Measurements from ENCODE around the gene OS9.
"Not testable (repeated sequence)": the region's sequence is repeated elsewhere in the genome, so short reads cannot be mapped to it uniquely, and the experiment has no call there.

OS9 gene

GRCh38 chr12:57666897-57667296 lies 27.0 kb upstream of the OS9 start:
- no peak overlapping the region for H3K9ac ChIP-seq (ENCODE audit: low read depth, low read length)
- no peak overlapping the region for H3K4me3 ChIP-seq (ENCODE audit: low read length)
- no peak overlapping the region for H3K4me2 ChIP-seq (ENCODE audit: low read length)
- no peaks in the 10 kb centered on the region for H3K4me1 ChIP-seq (ENCODE audit: control insufficient read depth, insufficient read depth, low read length)
- no peaks in the 10 kb centered on the region for H3K36me3 ChIP-seq (ENCODE audit: insufficient read depth, low read length)
- H3K27me3 ChIP-seq (ENCODE audit: control insufficient read depth, insufficient read depth, low read length), result peaks cover 7% of the 10 kb centered on the region
- H3K9me3 ChIP-seq (replicated peaks; ENCODE audit: low read length), result no peaks in the 10 kb centered on the region

- not testable (repeated sequence) for H3K4me1 ChIP-seq (ENCODE audit: control insufficient read depth, insufficient read depth, low read length); H3K4me2 ChIP-seq (ENCODE audit: low read length); H3K9ac ChIP-seq (ENCODE audit: low read depth, low read length); H3K9me3 ChIP-seq (replicated peaks; ENCODE audit: low read length); H3K4me3 ChIP-seq (ENCODE audit: low read length); H3K36me3 ChIP-seq (ENCODE audit: insufficient read depth, low read length)
- H3K27me3 ChIP-seq (ENCODE audit: control insufficient read depth, insufficient read depth, low read length), result peaks cover 16% of the 10 kb centered on the region
Measured at GRCh38 chr12:57669691-57670090, 24.2 kb upstream of the OS9 start.

- H3K27me3 ChIP-seq (ENCODE audit: control insufficient read depth, insufficient read depth, low read length), result peaks cover 20% of the 10 kb centered on the region
- H3K4me1 ChIP-seq (ENCODE audit: control insufficient read depth, insufficient read depth, low read length); H3K4me3 ChIP-seq (ENCODE audit: low read length); H3K4me2 ChIP-seq (ENCODE audit: low read length); H3K9ac ChIP-seq (ENCODE audit: low read depth, low read length); H3K9me3 ChIP-seq (replicated peaks; ENCODE audit: low read length); H3K36me3 ChIP-seq (ENCODE audit: insufficient read depth, low read length): not testable (repeated sequence)
Measured at GRCh38 chr12:57671811-57672210, 22.1 kb upstream of the OS9 start.

GRCh38 chr12:57672801-57673200 lies 21.1 kb upstream of the OS9 start:
- Histone ChIP-seq H3K36me3 (ENCODE audit: insufficient read depth, low read length) (no peaks in the 10 kb centered on the region), H3K27me3 (ENCODE audit: control insufficient read depth, insufficient read depth, low read length) (peaks cover 20% of the 10 kb centered on the region), H3K4me3 (ENCODE audit: low read length) (no peak overlapping the region), H3K9me3 (replicated peaks; ENCODE audit: low read length) (no peaks in the 10 kb centered on the region), H3K9ac (ENCODE audit: low read depth, low read length) (no peak overlapping the region), H3K4me1 (ENCODE audit: control insufficient read depth, insufficient read depth, low read length) (no peaks in the 10 kb centered on the region), H3K4me2 (ENCODE audit: low read length) (no peak overlapping the region)

GRCh38 chr12:57674691-57675090 lies 19.2 kb upstream of the OS9 start:
- no peak overlapping the region for H3K9ac ChIP-seq (ENCODE audit: low read depth, low read length)
- H3K4me1 ChIP-seq (ENCODE audit: control insufficient read depth, insufficient read depth, low read length), result no peaks in the 10 kb centered on the region
- H3K27me3 ChIP-seq (ENCODE audit: control insufficient read depth, insufficient read depth, low read length), result peaks cover 23% of the 10 kb centered on the region
- H3K4me3 ChIP-seq (ENCODE audit: low read length), result no peak overlapping the region
- H3K9me3 ChIP-seq (replicated peaks; ENCODE audit: low read length), result no peaks in the 10 kb centered on the region
- H3K4me2 ChIP-seq (ENCODE audit: low read length), result no peak overlapping the region
- H3K36me3 ChIP-seq (ENCODE audit: insufficient read depth, low read length), result no peaks in the 10 kb centered on the region

- not testable (repeated sequence) for H3K36me3 ChIP-seq (ENCODE audit: insufficient read depth, low read length); H3K9ac ChIP-seq (ENCODE audit: low read depth, low read length); H3K9me3 ChIP-seq (replicated peaks; ENCODE audit: low read length); H3K4me3 ChIP-seq (ENCODE audit: low read length); H3K4me2 ChIP-seq (ENCODE audit: low read length); H3K4me1 ChIP-seq (ENCODE audit: control insufficient read depth, insufficient read depth, low read length)
- peaks cover 22% of the 10 kb centered on the region for H3K27me3 ChIP-seq (ENCODE audit: control insufficient read depth, insufficient read depth, low read length)
Measured at GRCh38 chr12:57677947-57678346, 16.0 kb upstream of the OS9 start.

- Histone ChIP-seq H3K9me3 (replicated peaks; ENCODE audit: low read length) (no peaks in the 10 kb centered on the region), H3K27me3 (ENCODE audit: control insufficient read depth, insufficient read depth, low read length) (peaks cover 20% of the 10 kb centered on the region), H3K4me2 (ENCODE audit: low read length) (no peak overlapping the region), H3K36me3 (ENCODE audit: insufficient read depth, low read length) (no peaks in the 10 kb centered on the region), H3K4me1 (ENCODE audit: control insufficient read depth, insufficient read depth, low read length) (no peaks in the 10 kb centered on the region), H3K9ac (ENCODE audit: low read depth, low read length) (no peak overlapping the region), H3K4me3 (ENCODE audit: low read length) (no peak overlapping the region)
Measured at GRCh38 chr12:57679697-57680096, 14.2 kb upstream of the OS9 start.

- Histone ChIP-seq H3K4me2 (ENCODE audit: low read length) (no peak overlapping the region), H3K4me1 (ENCODE audit: control insufficient read depth, insufficient read depth, low read length) (no peaks in the 10 kb centered on the region), H3K36me3 (ENCODE audit: insufficient read depth, low read length) (no peaks in the 10 kb centered on the region), H3K9me3 (replicated peaks; ENCODE audit: low read length) (no peaks in the 10 kb centered on the region), H3K27me3 (ENCODE audit: control insufficient read depth, insufficient read depth, low read length) (peaks cover 29% of the 10 kb centered on the region), H3K9ac (ENCODE audit: low read depth, low read length) (no peak overlapping the region), H3K4me3 (ENCODE audit: low read length) (no peak overlapping the region)
Measured at GRCh38 chr12:57687862-57688261, 6.1 kb upstream of the OS9 start.

- Histone ChIP-seq H3K9me3 (replicated peaks; ENCODE audit: low read length) (no peaks in the 10 kb centered on the region), H3K4me3 (ENCODE audit: low read length) (no peak overlapping the region), H3K4me2 (ENCODE audit: low read length) (no peak overlapping the region), H3K4me1 (ENCODE audit: control insufficient read depth, insufficient read depth, low read length) (no peaks in the 10 kb centered on the region), H3K27me3 (ENCODE audit: control insufficient read depth, insufficient read depth, low read length) (peaks cover 27% of the 10 kb centered on the region), H3K36me3 (ENCODE audit: insufficient read depth, low read length) (no peaks in the 10 kb centered on the region), H3K9ac (ENCODE audit: low read depth, low read length) (no peak overlapping the region)
Measured at GRCh38 chr12:57688931-57689330, 5.0 kb upstream of the OS9 start.

- Histone ChIP-seq H3K4me3 (ENCODE audit: low read length) (no peak overlapping the region), H3K4me2 (ENCODE audit: low read length) (no peak overlapping the region), H3K9me3 (replicated peaks; ENCODE audit: low read length) (no peaks in the 10 kb centered on the region), H3K27me3 (ENCODE audit: control insufficient read depth, insufficient read depth, low read length) (peaks cover 12% of the 10 kb centered on the region), H3K4me1 (ENCODE audit: control insufficient read depth, insufficient read depth, low read length) (peaks cover 7% of the 10 kb centered on the region), H3K9ac (ENCODE audit: low read depth, low read length) (no peak overlapping the region), H3K36me3 (ENCODE audit: insufficient read depth, low read length) (peaks cover 15% of the 10 kb centered on the region)
Measured at GRCh38 chr12:57692500-57692899, 1.4 kb upstream of the OS9 start.

GRCh38 chr12:57693317-57693658 lies 644 bp upstream of the OS9 start:
- Histone ChIP-seq H3K9me3 (replicated peaks; ENCODE audit: low read length) (no peaks in the 10 kb centered on the region), H3K9ac (ENCODE audit: low read depth, low read length) (no peak overlapping the region), H3K4me2 (ENCODE audit: low read length) (peak overlapping the region; percentile 65), H3K4me1 (ENCODE audit: control insufficient read depth, insufficient read depth, low read length) (peaks cover 7% of the 10 kb centered on the region), H3K36me3 (ENCODE audit: insufficient read depth, low read length) (peaks cover 18% of the 10 kb centered on the region), H3K27me3 (ENCODE audit: control insufficient read depth, insufficient read depth, low read length) (peaks cover 7% of the 10 kb centered on the region), H3K4me3 (ENCODE audit: low read length) (peak overlapping the region; percentile 40)

- peaks cover 23% of the 10 kb centered on the region for H3K36me3 ChIP-seq (ENCODE audit: insufficient read depth, low read length)
- H3K27me3 ChIP-seq (ENCODE audit: control insufficient read depth, insufficient read depth, low read length), result no peaks in the 10 kb centered on the region
- peak overlapping the region; percentile 90 for H3K9ac ChIP-seq (ENCODE audit: low read depth, low read length)
- H3K9me3 ChIP-seq (replicated peaks; ENCODE audit: low read length), result no peaks in the 10 kb centered on the region
- H3K4me1 ChIP-seq (ENCODE audit: control insufficient read depth, insufficient read depth, low read length), result peaks cover 7% of the 10 kb centered on the region
- peak overlapping the region; percentile 87 for H3K4me3 ChIP-seq (ENCODE audit: low read length)
- H3K4me2 ChIP-seq (ENCODE audit: low read length), result peak overlapping the region; percentile 97
Measured at GRCh38 chr12:57694459-57695019, 607 bp downstream of the OS9 start.

All from skeletal muscle satellite cell (primary cell).